NCI-H345 (cell line): Measurements from ENCODE around the gene GRIK5.
"Not testable (repeated sequence)": the region's sequence is repeated elsewhere in the genome, so short reads cannot be mapped to it uniquely, and the experiment has no call there.

Experiments used
- DNase-seq: peaks from one replicate; lab custom pipeline; 2025; lab: John Stamatoyannopoulos, UW

GRIK5 gene, protein sequence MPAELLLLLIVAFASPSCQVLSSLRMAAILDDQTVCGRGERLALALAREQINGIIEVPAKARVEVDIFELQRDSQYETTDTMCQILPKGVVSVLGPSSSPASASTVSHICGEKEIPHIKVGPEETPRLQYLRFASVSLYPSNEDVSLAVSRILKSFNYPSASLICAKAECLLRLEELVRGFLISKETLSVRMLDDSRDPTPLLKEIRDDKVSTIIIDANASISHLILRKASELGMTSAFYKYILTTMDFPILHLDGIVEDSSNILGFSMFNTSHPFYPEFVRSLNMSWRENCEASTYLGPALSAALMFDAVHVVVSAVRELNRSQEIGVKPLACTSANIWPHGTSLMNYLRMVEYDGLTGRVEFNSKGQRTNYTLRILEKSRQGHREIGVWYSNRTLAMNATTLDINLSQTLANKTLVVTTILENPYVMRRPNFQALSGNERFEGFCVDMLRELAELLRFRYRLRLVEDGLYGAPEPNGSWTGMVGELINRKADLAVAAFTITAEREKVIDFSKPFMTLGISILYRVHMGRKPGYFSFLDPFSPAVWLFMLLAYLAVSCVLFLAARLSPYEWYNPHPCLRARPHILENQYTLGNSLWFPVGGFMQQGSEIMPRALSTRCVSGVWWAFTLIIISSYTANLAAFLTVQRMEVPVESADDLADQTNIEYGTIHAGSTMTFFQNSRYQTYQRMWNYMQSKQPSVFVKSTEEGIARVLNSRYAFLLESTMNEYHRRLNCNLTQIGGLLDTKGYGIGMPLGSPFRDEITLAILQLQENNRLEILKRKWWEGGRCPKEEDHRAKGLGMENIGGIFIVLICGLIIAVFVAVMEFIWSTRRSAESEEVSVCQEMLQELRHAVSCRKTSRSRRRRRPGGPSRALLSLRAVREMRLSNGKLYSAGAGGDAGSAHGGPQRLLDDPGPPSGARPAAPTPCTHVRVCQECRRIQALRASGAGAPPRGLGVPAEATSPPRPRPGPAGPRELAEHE

DNA sequence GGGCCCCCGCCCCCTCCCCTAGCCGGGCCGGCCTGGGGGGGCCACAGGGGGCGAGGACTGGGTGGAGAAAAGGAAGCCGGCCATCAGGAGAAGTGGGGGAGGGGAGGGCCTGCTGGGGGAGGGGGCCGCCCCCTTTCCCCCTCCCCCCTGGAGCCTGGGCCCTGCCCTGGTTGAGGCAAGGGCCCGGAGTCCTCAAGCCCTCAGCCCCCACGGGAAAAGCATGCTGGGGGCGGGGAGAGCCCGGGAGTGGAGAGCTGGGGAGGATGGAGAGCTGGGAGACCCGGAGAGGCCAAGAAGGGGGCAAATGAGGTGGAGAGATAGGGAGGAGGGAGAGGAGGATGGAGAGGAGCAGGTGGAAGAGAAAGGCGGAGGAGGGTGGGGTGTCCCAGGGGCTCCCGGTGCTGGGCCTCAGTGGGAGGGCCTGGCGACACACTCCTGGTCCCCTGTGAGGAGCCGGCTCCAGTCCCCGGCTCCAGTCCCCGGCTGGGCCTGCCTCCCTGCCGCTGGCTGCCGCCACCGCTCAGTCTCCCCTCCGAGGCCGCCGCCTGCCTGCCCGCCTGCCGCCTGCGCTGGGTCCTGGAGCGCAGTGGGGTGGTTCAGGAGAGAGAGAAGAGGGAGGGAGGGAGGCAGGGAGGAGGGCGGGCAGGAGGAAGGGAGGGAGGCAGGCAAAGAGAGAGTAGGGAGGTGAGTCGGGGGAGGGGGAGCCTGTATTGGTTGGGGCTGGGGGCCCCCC, at the start of gene GRIK5:
GRIK5 (minus strand) TSS at position 588 of the 733 bp plus-strand sequence. CDS start 4,436 bp downstream, outside the sequence.
- DNase-seq = no peak

DNA sequence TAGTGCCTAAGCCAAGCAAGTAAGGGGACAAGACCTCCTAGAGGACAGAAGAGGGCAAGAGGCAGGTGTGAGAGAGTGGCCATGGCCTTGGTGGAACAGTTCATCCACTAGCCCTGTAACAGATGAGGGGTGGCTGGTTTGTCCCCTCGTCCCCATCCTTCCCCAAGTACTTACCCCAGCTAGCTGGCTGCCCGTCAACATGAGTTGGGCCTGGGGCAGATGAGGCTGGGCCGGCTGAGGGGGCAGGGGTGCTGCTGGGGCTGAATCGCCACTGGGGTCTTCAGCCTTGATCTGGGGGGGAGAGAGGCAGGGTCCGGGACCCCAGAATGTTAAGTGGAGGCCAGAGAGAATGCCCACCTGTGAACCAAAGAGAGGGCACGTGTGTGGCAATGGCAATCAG, 47.1 kb upstream of the GRIK5 start:
- DNase-seq = no peak

DNA sequence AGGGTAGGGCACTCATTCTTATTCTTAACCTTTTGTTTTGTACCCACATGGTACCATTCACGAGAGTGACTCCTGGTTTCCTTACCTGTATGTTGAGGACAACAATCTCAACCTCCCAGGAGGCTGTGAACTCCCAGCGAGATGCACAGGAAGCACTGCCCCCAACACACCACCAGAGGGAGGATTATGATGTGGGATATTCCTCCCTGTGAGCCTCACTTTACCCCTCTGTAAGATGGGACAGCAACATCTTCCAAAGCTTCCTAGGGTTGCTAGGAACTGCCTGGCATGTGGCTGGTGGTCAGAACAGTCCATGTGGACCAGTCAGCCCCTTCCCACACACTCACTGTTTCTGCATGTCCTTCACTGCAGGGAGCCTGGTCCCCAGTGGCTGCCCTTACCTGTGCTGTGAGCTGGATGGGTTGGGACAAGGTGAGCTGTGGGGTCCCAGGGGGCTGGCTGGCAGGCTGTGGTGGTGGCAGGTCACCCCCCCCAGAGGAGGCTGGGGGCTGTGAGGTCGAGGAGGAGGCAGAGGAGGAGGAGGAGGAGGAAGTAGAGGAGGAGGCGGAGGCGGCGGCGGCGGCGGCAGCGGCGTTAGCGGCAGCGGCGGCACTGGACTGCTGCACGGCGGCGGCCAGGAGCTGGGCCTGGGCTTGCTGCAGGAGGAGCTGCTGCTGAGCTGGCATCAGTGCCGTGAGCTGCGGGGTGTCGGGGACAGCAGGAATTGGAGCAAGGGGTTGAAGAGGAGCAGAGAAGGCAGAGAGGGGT, 46.5 kb upstream of the GRIK5 start:
- DNase-seq = no peak

- no peak for DNase-seq
Measured at GRCh38 chr19:42115705-42116104, 45.7 kb upstream of the GRIK5 start.

DNA sequence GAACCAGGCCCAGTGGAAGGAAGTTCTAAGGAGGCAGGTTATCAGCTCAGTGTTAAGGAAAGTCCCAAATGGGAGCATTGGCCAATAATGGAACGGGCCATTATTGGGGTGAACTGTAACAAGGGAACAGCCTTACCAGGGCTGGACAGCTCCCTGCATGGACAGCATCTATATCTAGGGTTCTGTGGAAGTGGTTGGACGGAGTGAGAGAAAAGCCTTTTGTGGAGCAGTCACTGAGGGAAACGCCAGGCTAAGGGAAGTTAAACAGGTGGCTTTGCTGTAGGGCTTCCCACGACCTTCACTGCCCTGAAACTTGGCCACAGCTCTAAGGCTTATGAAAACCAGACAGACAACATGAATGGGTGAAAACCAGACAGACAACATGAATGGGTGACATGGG, 45.2 kb upstream of the GRIK5 start:
- DNase-seq = no peak

DNA sequence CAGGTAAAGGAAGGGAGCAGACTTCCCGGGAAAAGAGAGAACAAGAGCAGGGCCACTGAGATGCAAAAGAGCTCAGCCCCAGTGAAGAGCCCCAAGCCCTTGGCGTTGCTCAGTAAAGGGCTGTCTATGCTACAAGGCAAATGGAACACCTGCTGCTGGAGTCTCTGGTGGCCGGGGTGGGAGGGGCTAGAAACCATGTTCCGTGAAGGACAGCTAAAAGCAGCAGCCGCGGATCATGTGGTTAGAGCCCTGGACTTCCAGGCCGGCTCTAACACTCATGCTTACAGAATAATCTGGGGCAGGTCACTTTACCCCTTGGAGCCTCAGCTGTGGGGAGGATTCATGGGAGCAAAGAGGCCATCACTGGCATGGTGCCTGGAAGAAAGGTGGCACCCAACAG, 44.4 kb upstream of the GRIK5 start:
- peak; percentile 70 for DNase-seq

DNA sequence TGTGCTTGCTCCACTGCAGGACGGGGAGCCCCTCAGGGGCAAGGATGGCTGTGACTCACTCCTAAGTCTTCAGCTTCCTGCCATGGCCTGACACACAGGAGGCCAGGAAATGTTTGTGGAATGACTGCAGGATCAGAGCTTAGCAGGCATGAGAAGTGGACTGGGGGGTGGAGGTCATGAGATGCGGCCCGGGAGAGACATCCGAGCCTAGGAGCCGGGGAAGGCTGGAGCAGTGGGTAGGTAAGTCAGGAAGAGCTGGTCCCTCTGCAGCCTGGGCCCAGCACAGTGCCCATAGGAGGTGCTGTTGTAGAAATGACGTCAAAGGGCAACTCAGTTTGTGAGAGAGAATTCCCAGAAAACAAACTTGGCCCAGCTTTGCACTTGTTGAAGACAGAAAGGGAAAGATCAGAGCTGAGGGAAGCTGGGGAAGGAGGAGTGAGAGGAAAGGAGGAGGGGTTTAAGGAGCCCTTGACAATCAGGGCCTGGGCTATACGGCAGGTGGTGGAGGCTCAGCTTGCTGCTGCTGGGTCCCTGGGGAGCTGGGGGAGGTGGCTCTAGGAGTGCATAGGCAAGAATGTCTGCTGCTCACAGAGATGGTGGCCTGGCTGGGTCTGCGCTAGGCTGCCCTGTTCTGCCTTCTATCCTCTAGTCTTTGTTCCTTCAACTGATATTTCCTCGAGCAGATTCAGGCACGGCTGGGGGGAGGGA, 43.8 kb upstream of the GRIK5 start:
- peak; percentile 67 for DNase-seq

DNA sequence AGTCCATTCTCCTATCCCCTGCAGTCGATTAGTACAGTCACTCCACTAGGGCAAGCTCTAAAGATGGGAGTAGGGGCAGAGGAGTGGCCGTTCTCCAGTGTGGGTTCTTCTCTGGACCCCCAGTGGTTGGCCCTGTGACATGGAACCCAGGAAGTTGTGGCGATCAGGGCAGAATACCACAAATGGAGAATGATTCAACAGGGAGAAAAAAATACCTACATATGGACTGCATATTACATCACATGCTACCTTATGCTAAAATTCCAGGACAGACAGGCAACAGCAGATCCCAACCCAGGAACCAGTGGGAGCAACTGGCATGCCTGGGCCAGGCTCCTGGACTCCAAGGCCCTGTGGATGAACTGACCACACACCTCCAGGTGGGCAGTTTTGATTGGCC, 41.8 kb upstream of the GRIK5 start:
- no peak for DNase-seq

DNA sequence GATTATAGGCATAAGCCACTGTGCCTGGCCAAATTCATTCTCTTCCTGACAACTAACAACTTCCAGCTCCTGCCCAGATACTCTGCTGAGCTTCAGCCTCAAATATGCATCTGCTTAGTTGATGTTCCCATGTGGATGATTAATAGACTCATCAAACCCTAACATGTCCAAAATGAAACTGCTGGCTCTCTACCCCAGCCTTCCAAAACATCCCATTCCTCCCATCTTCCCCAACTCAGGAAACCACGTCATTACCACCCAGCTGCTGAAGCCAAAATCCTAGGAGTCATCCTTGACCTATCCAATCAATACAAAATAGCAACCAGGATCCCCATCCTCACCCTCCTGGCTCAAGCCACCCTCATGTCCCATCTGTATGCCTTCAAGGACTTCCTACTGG, 41.4 kb upstream of the GRIK5 start:
- DNase-seq = no peak

DNA sequence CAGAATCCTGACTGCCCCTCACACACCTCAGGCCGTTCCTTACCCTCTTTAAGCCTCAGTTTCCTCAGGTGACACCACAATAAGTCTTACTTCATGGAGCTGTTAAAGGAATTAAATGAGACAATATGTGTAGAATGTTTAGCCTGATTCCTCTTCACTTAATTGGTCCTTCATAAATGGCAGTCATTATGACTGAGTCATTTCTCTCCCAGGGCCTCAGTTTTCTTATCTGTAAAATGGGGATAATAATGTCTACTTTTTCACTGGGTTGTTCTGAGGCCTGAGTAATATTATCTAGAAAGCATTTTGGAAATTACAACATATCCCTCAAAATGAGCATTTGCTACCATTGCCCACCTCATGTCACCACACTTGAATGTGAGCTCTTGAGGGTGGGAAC, 40.7 kb upstream of the GRIK5 start:
- no peak for DNase-seq

DNA sequence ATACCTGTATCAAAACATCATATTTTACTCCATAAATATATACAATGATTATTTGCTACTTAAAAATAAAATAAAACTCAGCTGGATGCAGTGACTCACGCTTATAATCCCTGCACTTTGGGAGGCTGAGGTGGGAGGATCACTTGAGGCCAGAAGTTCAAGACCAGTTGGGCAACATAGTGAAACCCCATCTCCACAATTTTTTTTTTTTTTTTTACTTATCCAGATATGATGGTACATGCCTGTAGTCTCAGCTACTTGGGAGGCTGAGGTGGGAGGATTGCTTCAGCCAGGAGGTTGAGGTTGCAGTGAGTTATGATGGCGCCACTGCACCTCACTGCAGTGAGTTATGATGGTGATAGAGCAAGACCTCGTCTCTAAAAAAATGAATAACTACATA, 39.9 kb upstream of the GRIK5 start:
- DNase-seq = no peak

DNA sequence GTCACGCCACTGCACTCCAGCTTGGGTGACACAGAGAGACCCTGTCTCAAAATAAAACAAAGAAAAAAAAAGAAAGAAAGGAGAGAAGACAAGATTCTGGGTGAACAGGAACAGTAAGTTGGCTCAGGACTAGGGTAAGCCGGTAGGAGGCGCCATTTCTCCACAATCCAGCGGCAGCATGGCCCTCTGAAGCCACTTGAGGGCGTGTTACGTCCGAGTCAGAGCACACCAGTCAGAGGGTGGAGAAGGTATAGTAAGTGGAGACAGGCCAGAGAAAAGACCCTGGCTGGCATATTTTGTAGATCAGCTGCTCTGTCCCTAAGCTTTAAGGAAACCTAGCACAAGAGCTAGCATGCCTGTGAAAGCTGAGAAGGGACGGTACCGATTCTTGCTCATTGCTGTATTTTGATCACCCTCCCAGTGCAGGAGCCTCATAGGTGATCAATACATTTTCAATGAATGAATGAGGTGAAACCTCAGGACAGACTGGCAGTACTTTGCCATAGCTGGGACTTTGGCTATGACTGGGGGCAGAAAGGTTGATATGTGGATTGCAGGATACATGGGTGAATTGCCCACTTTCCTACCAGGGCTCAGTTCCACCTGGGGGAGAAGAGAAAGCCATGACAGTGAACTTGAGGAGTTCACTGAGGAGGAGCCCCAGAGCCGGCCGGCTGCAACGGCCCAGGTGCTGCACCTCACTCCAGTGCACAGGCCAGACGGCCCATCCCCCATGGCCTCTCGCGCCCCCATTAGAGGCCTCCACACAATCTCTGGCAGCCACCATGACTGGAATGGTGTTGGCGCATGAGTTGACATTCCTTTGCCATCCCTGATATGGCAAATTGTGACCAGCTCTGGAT, 38.8 kb upstream of the GRIK5 start:
- DNase-seq = peak; percentile 65

DNA sequence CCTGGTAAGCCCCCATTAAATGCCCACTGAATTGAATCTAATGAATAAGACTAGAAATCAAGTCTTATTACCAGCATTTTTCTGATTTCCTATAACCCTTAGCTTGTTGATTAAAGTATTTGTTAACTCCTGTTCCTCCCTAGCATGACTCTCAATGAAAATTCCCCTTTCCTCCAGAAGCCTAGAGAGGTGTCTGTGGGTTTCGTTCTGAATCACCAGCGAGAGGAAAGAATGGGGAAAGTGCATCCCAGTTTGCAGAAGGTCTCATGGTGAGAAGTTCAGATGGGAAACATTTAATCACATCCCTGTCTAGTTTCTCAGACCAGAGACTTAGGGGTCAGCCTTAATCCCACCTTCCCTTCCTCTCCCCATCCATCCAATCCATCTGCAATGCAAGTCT, 35.4 kb upstream of the GRIK5 start:
- DNase-seq = no peak

DNA sequence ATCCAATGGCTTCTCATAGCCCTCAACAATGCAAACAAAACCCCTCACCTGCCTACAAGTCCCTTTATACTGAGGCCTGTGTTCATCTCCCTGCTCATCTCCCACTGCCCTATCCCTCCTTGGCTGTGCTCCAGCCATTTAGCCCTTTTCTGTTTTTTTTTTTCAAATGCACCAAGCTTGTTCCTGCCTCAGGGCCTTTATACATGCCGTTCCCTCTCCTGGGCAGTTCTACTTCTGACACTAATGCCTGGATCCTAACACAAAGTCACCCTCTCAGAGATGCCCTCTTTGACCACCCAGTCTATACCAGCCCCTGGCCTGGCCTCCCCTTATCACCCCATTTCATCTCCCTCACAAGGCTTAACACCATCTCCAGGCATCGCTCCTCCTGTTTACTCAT, 32.9 kb upstream of the GRIK5 start:
- no peak for DNase-seq

GRCh38 chr19:42100241-42100640, 30.2 kb upstream of the GRIK5 start:
- DNase-seq = not testable (repeated sequence)

DNA sequence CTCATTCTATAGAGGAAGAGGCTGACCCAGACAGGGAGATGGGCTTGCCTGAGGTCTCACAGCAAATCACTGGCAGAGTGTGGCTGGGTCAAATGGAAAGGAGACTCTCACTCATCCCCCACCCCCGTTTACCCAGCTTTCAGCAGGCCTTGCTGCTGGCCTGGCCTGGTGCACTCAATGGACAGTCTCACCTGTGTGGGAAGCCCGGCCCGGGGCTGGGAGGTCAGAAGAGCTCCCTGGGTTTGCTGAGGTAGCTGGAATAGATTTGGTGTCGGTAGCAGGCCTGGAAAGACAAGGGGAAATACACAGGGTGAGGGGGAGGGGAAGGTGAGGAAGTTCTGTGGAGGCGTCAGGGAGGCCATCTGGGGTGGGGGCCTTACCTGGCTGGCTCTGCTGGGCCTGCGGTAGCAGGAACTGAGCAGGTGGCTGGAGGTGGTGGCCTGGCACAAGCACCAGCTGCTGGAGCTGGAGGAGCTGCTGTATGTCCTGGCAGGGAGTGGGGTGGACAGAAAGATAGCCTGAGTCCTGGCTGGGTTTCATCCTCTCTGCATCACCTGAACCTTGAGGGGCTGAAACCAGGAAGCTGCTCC, 29.4 kb upstream of the GRIK5 start:
- no peak for DNase-seq

- no peak for DNase-seq
Measured at GRCh38 chr19:42098781-42099180, 28.8 kb upstream of the GRIK5 start.

- DNase-seq = no peak
Measured at GRCh38 chr19:42097461-42097860, 27.5 kb upstream of the GRIK5 start.

GRCh38 chr19:42096255-42096837, 26.3 kb upstream of the GRIK5 start:
- DNase-seq = no peak
